Endothelial cell of umbilical vein (primary cell): ENCODE measurements around the gene PAX2.

Source experiments
- MYC ChIP-seq: IDR thresholded peaks from one replicate; pipeline ENCODE4 v1.6.1; 2011; ENCODE audit warnings: mild to moderate bottlenecking, low read depth, low read length
- TF ChIP-seq, protein P1 (sequence below), 2 donors: IDR thresholded peaks; 1 replicate in 1 of 2; 2 replicates in 1 of 2; pipeline ENCODE4 v1.5.1; 2011; ENCODE audit warnings: low read length in 2 of 2, mild to moderate bottlenecking in 2 of 2, moderate library complexity in 2 of 2, control low read depth in 1 of 2, inconsistent platforms in 1 of 2, low read depth in 1 of 2; ENCODE audit not compliant: insufficient read depth in 1 of 2; ENCODE audit errors: extremely low read depth in 1 of 2

DNA sequence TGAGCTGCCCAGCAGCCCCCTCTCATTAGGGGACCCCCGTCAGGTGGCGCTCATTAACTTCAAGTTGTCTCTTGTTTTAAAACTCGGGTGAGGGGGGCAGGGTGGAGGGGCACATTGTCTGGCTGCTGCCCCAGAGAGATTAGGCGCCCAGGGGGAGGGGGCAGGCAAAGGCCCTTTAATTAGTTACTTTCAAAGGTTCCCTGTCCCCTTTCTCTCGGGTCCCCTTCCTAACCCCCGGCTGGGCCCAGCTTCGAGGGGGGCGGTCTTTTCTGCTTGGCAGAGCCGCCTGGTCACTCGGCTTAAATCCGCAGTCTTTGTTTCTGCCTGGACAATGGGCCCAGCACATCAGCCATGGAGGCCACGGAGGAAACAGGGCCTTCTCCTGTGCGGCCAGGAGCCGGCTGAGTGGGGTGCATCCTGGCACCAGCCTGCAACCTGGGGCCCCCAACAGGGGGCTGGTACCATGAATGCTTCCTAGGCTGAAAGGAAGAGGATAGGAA is 128.5 kb downstream of the PAX2 start:
- TF ChIP-seq, protein P1, sequence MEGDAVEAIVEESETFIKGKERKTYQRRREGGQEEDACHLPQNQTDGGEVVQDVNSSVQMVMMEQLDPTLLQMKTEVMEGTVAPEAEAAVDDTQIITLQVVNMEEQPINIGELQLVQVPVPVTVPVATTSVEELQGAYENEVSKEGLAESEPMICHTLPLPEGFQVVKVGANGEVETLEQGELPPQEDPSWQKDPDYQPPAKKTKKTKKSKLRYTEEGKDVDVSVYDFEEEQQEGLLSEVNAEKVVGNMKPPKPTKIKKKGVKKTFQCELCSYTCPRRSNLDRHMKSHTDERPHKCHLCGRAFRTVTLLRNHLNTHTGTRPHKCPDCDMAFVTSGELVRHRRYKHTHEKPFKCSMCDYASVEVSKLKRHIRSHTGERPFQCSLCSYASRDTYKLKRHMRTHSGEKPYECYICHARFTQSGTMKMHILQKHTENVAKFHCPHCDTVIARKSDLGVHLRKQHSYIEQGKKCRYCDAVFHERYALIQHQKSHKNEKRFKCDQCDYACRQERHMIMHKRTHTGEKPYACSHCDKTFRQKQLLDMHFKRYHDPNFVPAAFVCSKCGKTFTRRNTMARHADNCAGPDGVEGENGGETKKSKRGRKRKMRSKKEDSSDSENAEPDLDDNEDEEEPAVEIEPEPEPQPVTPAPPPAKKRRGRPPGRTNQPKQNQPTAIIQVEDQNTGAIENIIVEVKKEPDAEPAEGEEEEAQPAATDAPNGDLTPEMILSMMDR (IDR thresholded peaks at IDR 0.05; ENCODE audit: extremely low read depth in 1 of 2, insufficient read depth in 1 of 2, low read depth in 1 of 2, low read length in 2 of 2) = no peak
- no peak for TF ChIP-seq MYC
